PFSK-1 (cell line): ENCODE data around the gene OPN1SW.

Experiments
- POLR2AphosphoS5 ChIP-seq: IDR thresholded peaks from 2 replicates; pipeline ENCODE4 v1.6.1; 2012; ENCODE audit warnings: low read depth, mild to moderate bottlenecking, control low read depth, low read length, moderate library complexity
- REST ChIP-seq, 2 experiments: IDR thresholded peaks; 2 replicates each; pipeline versions ENCODE4 v1.6.1 to v1.8.0; 2011 to 2012; ENCODE audit warnings: low read depth in 2 of 2, low read length in 2 of 2, control low read depth in 1 of 2, inconsistent platforms in 1 of 2, mild to moderate bottlenecking in 1 of 2, moderate library complexity in 1 of 2; ENCODE audit not compliant: insufficient read depth in 1 of 2
- SIN3A ChIP-seq: IDR thresholded peaks from 2 replicates; pipeline ENCODE4 v1.6.1; 2012; ENCODE audit warnings: mild to moderate bottlenecking, low read length, moderate library complexity, borderline replicate concordance; ENCODE audit not compliant: insufficient read depth
- TAF1 ChIP-seq: IDR thresholded peaks from 2 replicates; pipeline ENCODE4 v1.6.1; 2012; ENCODE audit warnings: low read length, control low read depth, borderline replicate concordance; ENCODE audit not compliant: insufficient read depth

- TF ChIP-seq POLR2AphosphoS5 (no peak), REST (IDR thresholded peaks at IDR 0.05; ENCODE audit: insufficient read depth in 1 of 2, low read depth in 2 of 2, low read length in 2 of 2) (no peak), SIN3A (no peak), TAF1 (no peak)
Measured at GRCh38 chr7:128744366-128744905, 31.2 kb downstream of the OPN1SW start.
